K562 (cell line): ENCODE results near the gene TTC31. TPM values are rescaled to one million over a fixed set of nuclear protein-coding genes. Genes with fewer than 3 reads are reported as not detected.
A peak's percentile ranks its signal among the peaks of the same experiment; 100 is the strongest.

Source experiments
- ARNT ChIP-seq, 2 experiments: fragments of 450-650 bp; IDR thresholded peaks; 2 replicates each; pipeline ENCODE4 v1.6.1; 2016; ENCODE audit warnings: mild to moderate bottlenecking in 1 of 2
- BRCA1 ChIP-seq, 2 experiments: fragments of 450-650 bp in 1 of 2; sonication (generic) in 1 of 2; formaldehyde crosslinking in 1 of 2; IDR thresholded peaks; 2 replicates each; pipeline versions ENCODE4 v1.5.0 to v1.6.1; 2017 to 2020; ENCODE audit warnings: mild to moderate bottlenecking in 1 of 2, missing genetic modification reagents in 1 of 2
- BRD9 ChIP-seq: fragments of 450-650 bp; IDR thresholded peaks from 2 replicates; pipeline ENCODE4 v1.6.1; 2018; ENCODE audit warnings: low read depth; ENCODE audit not compliant: partially characterized antibody
- CREB1 ChIP-seq, 2 experiments: sonication (generic) in 1 of 2; formaldehyde crosslinking in 1 of 2; IDR thresholded peaks; 2 replicates each; pipeline versions ENCODE4 v1.6.1 to v1.8.0; 2012 to 2022; ENCODE audit warnings: inconsistent platforms in 1 of 2, mild to moderate bottlenecking in 1 of 2, missing genetic modification reagents in 1 of 2, moderate library complexity in 1 of 2
- ELF4 ChIP-seq: fragments of 450-650 bp; formaldehyde crosslinking; IDR thresholded peaks from 2 replicates; pipeline ENCODE4 v1.4.0; 2022; ENCODE audit warnings: missing genetic modification characterization
- FOXP1 ChIP-seq: sonication (generic); formaldehyde crosslinking; IDR thresholded peaks from 2 replicates; pipeline ENCODE4 v1.8.0; 2022; ENCODE audit warnings: mild to moderate bottlenecking, missing genetic modification reagents
- GATAD2A ChIP-seq: fragments of 450-650 bp; IDR thresholded peaks from 2 replicates; pipeline ENCODE4 v1.6.1; 2017
- GATAD2B ChIP-seq: fragments of 450-650 bp; IDR thresholded peaks from 2 replicates; pipeline ENCODE4 v1.6.1; 2017; ENCODE audit warnings: mild to moderate bottlenecking, borderline replicate concordance
- HSF4 ChIP-seq: fragments of 250-450 bp; sonication (Bioruptor Pico); IDR thresholded peaks from 2 replicates; pipeline ENCODE4 v2.1.2; 2022; ENCODE audit warnings: mild to moderate bottlenecking, moderate library complexity, borderline replicate concordance
- MECOM ChIP-seq: fragments of 250-450 bp; sonication (Bioruptor Pico); IDR thresholded peaks from 2 replicates; pipeline ENCODE4 v1.8.0; 2022; ENCODE audit warnings: inconsistent platforms
- MEF2A ChIP-seq: IDR thresholded peaks from 2 replicates; pipeline ENCODE4 v1.6.1; 2011; ENCODE audit warnings: low read depth, mild to moderate bottlenecking, low read length, moderate library complexity; ENCODE audit not compliant: control insufficient read depth
- NR2F6 ChIP-seq: fragments of 450-650 bp; formaldehyde crosslinking; IDR thresholded peaks from 2 replicates; pipeline ENCODE4 v1.4.0; 2020; ENCODE audit warnings: mild to moderate bottlenecking
- NR4A1 ChIP-seq, 2 experiments: fragments of 250-450 bp in 1 of 2; fragments of 450-650 bp in 1 of 2; sonication (Bioruptor Pico) in 1 of 2; IDR thresholded peaks; 2 replicates each; pipeline versions ENCODE4 v1.4.0 to v1.6.1; 2016 to 2020; ENCODE audit warnings: mild to moderate bottlenecking in 2 of 2, missing compliant biosample characterization in 1 of 2, missing genetic modification characterization in 1 of 2, moderate library complexity in 1 of 2
- PHTF2 ChIP-seq: fragments of 250-450 bp; sonication (Bioruptor Pico); IDR thresholded peaks from 2 replicates; pipeline ENCODE4 v1.5.0; 2021; ENCODE audit warnings: mild to moderate bottlenecking
- POLR2H ChIP-seq: IDR thresholded peaks from 2 replicates; pipeline ENCODE4 v1.6.1; 2016; ENCODE audit warnings: missing genetic modification characterization, low read depth, mild to moderate bottlenecking, control low read depth, missing compliant biosample characterization, moderate library complexity
- RBM25 ChIP-seq: fragments of 200-400 bp; formaldehyde crosslinking; IDR thresholded peaks from 2 replicates; pipeline ENCODE4 v1.6.1; 2018; ENCODE audit warnings: low read length, low read depth, moderate library complexity; ENCODE audit not compliant: severe bottlenecking
- RFX7 ChIP-seq: fragments of 250-450 bp; sonication (Bioruptor Pico); IDR thresholded peaks from 2 replicates; pipeline ENCODE4 v1.5.1; 2021; ENCODE audit warnings: mild to moderate bottlenecking
- TRIM24 ChIP-seq, 2 experiments: fragments of 450-650 bp; IDR thresholded peaks; 2 replicates each; pipeline ENCODE4 v1.6.1; 2016
- ZC3H4 ChIP-seq: sonication (generic); formaldehyde crosslinking; IDR thresholded peaks from 2 replicates; pipeline ENCODE4 v1.9.0; 2021; ENCODE audit warnings: missing genetic modification reagents, borderline replicate concordance
- ZEB2 ChIP-seq: fragments of 450-650 bp; IDR thresholded peaks from 2 replicates; pipeline ENCODE4 v1.6.1; 2016
- ZKSCAN1 ChIP-seq: fragments of 150-350 bp; IDR thresholded peaks from 2 replicates; pipeline ENCODE4 v1.6.1; 2016; ENCODE audit warnings: low read depth, low read length
- ZNF584 ChIP-seq: fragments of 200-800 bp; sonication (Bioruptor generic); IDR thresholded peaks from 2 replicates; pipeline ENCODE4 v1.6.1; 2016; ENCODE audit warnings: low read depth, mild to moderate bottlenecking, missing genetic modification characterization, missing compliant biosample characterization
- ZSCAN32 ChIP-seq: fragments of 450-650 bp; formaldehyde crosslinking; IDR thresholded peaks from 2 replicates; pipeline ENCODE4 v1.4.0; 2020; ENCODE audit warnings: mild to moderate bottlenecking, moderate library complexity
- polyA plus RNA-seq, 8 experiments: library from polyadenylated mRNA; depleted of rRNA in 4 of 8; stranded (reverse) in 5 of 8; unstranded in 3 of 8; fragments of >200 nt; fragmentation: Nextera tagmentation in 2 of 8; fragmentation: Illumina TruSeq in 1 of 8; extraction: Ambion mirVana in 2 of 8; extraction: Trizol in 1 of 8; gene quantifications; 2 replicates each; pipeline versions ENCODE4 v1.2.1 to v1.2.3, GENCODE V29; 2011 to 2014; ENCODE audit warnings: inconsistent platforms in 1 of 8, missing spikeins in 1 of 8
- total RNA-seq, 7 experiments: library from RNA; depleted of rRNA in 6 of 7; stranded (reverse); fragments of >200 nt in 6 of 7; fragmentation: Illumina TruSeq in 2 of 7; extraction: Trizol in 2 of 7; gene quantifications; 2 replicates each; pipeline versions ENCODE4 v1.2.1 to v1.2.3, GENCODE V29; 2011 to 2021; ENCODE audit warnings: low replicate concordance in 1 of 7
- TF ChIP-seq, protein P1 (sequence below): sonication (generic); formaldehyde crosslinking; IDR thresholded peaks from 2 replicates; pipeline ENCODE4 v1.8.1; 2022; ENCODE audit warnings: missing genetic modification reagents
- TF ChIP-seq, protein P2 (sequence below), 2 experiments: IDR thresholded peaks in 1 of 2; conservative IDR thresholded peaks in 1 of 2; 2 replicates each; pipeline ENCODE4 v1.6.1; 2016; ENCODE audit warnings: low read depth in 2 of 2, mild to moderate bottlenecking in 1 of 2, missing compliant biosample characterization in 1 of 2, missing genetic modification characterization in 1 of 2, moderate library complexity in 1 of 2

The TTC31 gene
- total and polyA plus RNA-seq, 9 of the 15 experiments (the other 6 are each of a cell fraction or from before 2014, with no cell fraction given) = 4.7 to 30.5 (median 15.9) TPM

DNA sequence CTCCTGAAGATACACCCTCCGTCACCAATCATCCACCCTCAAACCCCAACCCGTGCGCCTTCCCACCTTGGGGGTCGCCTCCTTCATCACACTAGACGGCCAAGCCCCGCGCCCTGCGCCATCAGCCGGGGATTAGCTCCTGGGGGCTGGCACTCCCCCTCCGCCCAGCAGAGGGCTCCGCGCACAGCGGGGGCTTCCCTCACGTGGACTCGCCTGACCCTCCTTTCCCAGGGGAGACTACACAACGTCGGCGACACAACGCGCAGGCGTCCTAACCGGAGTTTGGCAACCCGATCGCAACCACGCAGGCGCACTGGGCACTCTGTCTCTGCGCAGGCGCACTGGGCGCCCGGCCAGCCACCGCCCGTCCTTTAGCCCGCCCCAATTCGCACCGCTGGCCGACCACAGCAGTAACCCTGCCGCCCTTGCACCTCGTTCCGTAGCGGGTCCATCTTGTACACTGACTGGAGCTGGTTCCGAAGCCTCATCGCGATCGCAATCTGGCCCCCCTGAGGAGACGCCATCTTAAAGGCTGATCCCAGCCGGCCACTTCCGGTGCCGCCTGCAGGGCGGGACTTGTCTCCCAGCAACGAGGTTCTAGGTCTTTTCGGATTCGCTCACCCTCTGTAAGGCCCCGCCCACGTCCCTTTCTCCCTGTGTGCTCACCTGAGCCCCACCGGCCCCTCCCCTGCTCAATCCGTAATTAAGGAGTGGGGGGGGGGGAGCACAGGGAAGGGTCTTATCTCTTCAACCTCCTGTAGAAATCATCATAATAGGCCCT lies 24.5 kb downstream of the TTC31 start, which contains the start of gene PCGF1 (continued):
- TF ChIP-seq, protein P1, sequence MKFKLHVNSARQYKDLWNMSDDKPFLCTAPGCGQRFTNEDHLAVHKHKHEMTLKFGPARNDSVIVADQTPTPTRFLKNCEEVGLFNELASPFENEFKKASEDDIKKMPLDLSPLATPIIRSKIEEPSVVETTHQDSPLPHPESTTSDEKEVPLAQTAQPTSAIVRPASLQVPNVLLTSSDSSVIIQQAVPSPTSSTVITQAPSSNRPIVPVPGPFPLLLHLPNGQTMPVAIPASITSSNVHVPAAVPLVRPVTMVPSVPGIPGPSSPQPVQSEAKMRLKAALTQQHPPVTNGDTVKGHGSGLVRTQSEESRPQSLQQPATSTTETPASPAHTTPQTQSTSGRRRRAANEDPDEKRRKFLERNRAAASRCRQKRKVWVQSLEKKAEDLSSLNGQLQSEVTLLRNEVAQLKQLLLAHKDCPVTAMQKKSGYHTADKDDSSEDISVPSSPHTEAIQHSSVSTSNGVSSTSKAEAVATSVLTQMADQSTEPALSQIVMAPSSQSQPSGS (CRISPR knock-in tag) = no peak
- no peak; the same call in 1 of the 2 replicates for TF ChIP-seq ZSCAN32 (CRISPR knock-in tag)
- no peak for TF ChIP-seq NR4A1 (CRISPR knock-in tag; IDR thresholded peaks at IDR 0.05)
- TF ChIP-seq NR4A1 (tag; IDR thresholded peaks at IDR 0.05) = no peak
- 0 out of 2 replicates have a peak, but pooled peaks have one; percentile 15 for TF ChIP-seq ELF4 (CRISPR knock-in tag)
- TF ChIP-seq, protein P2, sequence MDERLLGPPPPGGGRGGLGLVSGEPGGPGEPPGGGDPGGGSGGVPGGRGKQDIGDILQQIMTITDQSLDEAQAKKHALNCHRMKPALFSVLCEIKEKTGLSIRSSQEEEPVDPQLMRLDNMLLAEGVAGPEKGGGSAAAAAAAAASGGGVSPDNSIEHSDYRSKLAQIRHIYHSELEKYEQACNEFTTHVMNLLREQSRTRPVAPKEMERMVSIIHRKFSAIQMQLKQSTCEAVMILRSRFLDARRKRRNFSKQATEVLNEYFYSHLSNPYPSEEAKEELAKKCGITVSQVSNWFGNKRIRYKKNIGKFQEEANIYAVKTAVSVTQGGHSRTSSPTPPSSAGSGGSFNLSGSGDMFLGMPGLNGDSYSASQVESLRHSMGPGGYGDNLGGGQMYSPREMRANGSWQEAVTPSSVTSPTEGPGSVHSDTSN (CRISPR knock-in tag; IDR thresholded peaks at IDR 0.05; ENCODE audit: low read depth) = no peak
- TF ChIP-seq, protein P2 (tag; conservative IDR thresholded peaks at IDR 0.05; ENCODE audit: low read depth) = no peak
- no peak for TF ChIP-seq PHTF2 (CRISPR knock-in tag)
- peak; percentile 76 for TF ChIP-seq POLR2H (tag)
- 0 out of 2 replicates have a peak, but pooled peaks have one; percentile 32 for TF ChIP-seq GATAD2B
- 0 out of 2 replicates have a peak, but pooled peaks have one; percentile 49 for TF ChIP-seq ZKSCAN1
- no peak for TF ChIP-seq FOXP1 (CRISPR knock-in tag)
- TF ChIP-seq TRIM24 (IDR thresholded peaks at IDR 0.05) = no peak
- TF ChIP-seq RFX7 (CRISPR knock-in tag) = no peak
- TF ChIP-seq HSF4 (CRISPR knock-in tag) = no peak
- no peak for TF ChIP-seq GATAD2A
- no peak for TF ChIP-seq MECOM (CRISPR knock-in tag)
- TF ChIP-seq MEF2A = no peak
- TF ChIP-seq CREB1 (IDR thresholded peaks at IDR 0.05) = no peak; the same call in 1 of the 2 replicates
- peak; percentile 71 for TF ChIP-seq CREB1 (CRISPR knock-in tag; IDR thresholded peaks at IDR 0.05)
- no peak for TF ChIP-seq RBM25
- TF ChIP-seq ZNF584 (CRISPR knock-in tag) = no peak
- TF ChIP-seq BRD9 = no peak
- TF ChIP-seq NR2F6 (CRISPR knock-in tag) = no peak
- no peak for TF ChIP-seq BRCA1 (IDR thresholded peaks at IDR 0.05)
- TF ChIP-seq BRCA1 (CRISPR knock-in tag; IDR thresholded peaks at IDR 0.05) = 0 out of 2 replicates have a peak, but pooled peaks have one; percentile 5
- no peak for TF ChIP-seq ZC3H4 (CRISPR knock-in tag)
- no peak for TF ChIP-seq ZEB2
- no peak for TF ChIP-seq ARNT (IDR thresholded peaks at IDR 0.05)
